BJ (cell line): ENCODE results near the gene SRGAP1. TPM values are rescaled to one million over a fixed set of nuclear protein-coding genes. Genes with fewer than 3 reads are reported as not detected.
"Not testable (repeated sequence)": the region's sequence is repeated elsewhere in the genome, so short reads cannot be mapped to it uniquely, and the experiment has no call there.

Source experiments
- CTCF ChIA-PET: fragments of 350-600 bp; formaldehyde crosslinking; extraction: SDS; loops from one replicate; lab custom pipeline; 2021; ENCODE audit warnings: antibody characterized with exemption, inconsistent platforms; lab: Yijun Ruan, JAX
- POLR2A ChIA-PET: fragments of 300-600 bp; sonication (Branson Sonifier 250); formaldehyde crosslinking; extraction: SDS; loops from one replicate; lab custom pipeline; 2021; ENCODE audit warnings: antibody characterized with exemption; lab: Charles Lee
- DNase-seq: peaks from one replicate; pipeline ENCODE4 v3.0.0-alpha.2; 2011; ENCODE audit warnings: low read depth
- H3K27me3 ChIP-seq: 2 replicates; pipeline ENCODE4 v1.6.0; 2011; ENCODE audit warnings: low read length; ENCODE audit not compliant: control insufficient read depth, insufficient read depth
- H3K36me3 ChIP-seq: 2 replicates; pipeline ENCODE4 v1.5.1; 2011; ENCODE audit warnings: low read length; ENCODE audit not compliant: control insufficient read depth, insufficient read depth
- H3K4me3 ChIP-seq: 2 replicates; pipeline ENCODE4 v1.5.1; 2011; ENCODE audit warnings: low read depth, mild to moderate bottlenecking, control low read depth, low read length
- polyA plus RNA-seq: library from polyadenylated mRNA; depleted of rRNA; stranded (reverse); fragments of >200 nt; gene quantifications from 2 replicates; pipeline ENCODE4 v1.2.3, GENCODE V29; 2011
- TF ChIP-seq, protein P1 (sequence below): IDR thresholded peaks from 2 replicates; pipeline ENCODE4 v1.5.1; 2011; ENCODE audit warnings: low read depth, mild to moderate bottlenecking, control low read depth, inconsistent platforms, low read length, moderate library complexity; ENCODE audit not compliant: insufficient read depth

SRGAP1 gene
- polyA plus RNA-seq, 1 experiment = 15.7 TPM

GRCh38 chr12:64160711-64161060 lies 316.2 kb downstream of the SRGAP1 start:
- ChIA-PET POLR2A (no interaction called here), CTCF (interaction anchor here (1.2 kb wide), 1 partner anchor 317 kb away, joined by 3 read pairs; the partner anchor contains the start of gene SRGAP1)
- H3K27me3 ChIP-seq = no peaks in the 10 kb centered on the region
- no peak overlapping the region for H3K4me3 ChIP-seq
- TF ChIP-seq, protein P1, sequence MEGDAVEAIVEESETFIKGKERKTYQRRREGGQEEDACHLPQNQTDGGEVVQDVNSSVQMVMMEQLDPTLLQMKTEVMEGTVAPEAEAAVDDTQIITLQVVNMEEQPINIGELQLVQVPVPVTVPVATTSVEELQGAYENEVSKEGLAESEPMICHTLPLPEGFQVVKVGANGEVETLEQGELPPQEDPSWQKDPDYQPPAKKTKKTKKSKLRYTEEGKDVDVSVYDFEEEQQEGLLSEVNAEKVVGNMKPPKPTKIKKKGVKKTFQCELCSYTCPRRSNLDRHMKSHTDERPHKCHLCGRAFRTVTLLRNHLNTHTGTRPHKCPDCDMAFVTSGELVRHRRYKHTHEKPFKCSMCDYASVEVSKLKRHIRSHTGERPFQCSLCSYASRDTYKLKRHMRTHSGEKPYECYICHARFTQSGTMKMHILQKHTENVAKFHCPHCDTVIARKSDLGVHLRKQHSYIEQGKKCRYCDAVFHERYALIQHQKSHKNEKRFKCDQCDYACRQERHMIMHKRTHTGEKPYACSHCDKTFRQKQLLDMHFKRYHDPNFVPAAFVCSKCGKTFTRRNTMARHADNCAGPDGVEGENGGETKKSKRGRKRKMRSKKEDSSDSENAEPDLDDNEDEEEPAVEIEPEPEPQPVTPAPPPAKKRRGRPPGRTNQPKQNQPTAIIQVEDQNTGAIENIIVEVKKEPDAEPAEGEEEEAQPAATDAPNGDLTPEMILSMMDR = no peak
- H3K36me3 ChIP-seq = no peaks in the 10 kb centered on the region
- no peak for DNase-seq

DNA sequence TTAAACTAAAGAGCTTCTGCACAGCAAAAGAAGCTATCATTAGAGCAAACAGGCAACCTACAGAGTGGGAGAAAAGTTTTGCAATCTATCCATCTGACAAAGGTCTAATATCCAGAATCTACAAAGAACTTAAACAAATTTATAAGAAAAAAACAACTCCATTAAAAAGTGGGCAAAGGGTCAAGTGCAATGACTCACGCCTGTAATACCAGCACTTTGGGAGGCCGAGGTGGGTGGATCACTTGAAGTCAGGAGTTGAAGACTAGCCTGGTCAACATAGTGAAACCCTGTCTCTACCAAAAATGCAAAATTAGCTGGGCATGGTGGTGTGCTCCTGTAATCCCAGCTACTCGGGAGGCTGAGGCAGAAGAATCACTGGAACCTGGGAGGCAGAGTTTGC lies 322.1 kb downstream of the SRGAP1 start:
- H3K36me3 ChIP-seq, DNase-seq, H3K4me3 ChIP-seq, CTCF ChIA-PET, POLR2A ChIA-PET, H3K27me3 ChIP-seq: not testable (repeated sequence)

DNA sequence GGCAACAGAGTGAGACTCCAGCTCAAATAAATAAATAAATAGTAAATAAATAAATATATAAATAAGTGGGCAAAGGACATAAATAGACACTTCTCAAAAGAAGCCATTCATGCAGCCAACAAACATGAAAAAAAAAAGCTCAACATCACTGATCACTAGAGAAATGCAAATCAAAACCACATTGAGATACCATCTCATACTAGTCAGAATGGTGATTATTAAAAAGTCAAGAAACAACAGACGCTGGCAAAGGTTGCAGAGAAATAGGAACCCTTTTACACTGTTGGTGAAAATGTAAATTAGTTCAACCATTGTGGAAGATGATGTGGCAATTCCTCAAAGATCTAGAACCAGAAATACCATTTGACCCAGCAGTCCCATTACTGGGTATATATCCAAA lies 322.5 kb downstream of the SRGAP1 start:
- H3K36me3 ChIP-seq, H3K27me3 ChIP-seq, CTCF ChIA-PET, POLR2A ChIA-PET, DNase-seq, H3K4me3 ChIP-seq: not testable (repeated sequence)

GRCh38 chr12:64170024-64170423 lies 325.5 kb downstream of the SRGAP1 start:
- Histone ChIP-seq H3K4me3 (no peak overlapping the region), H3K27me3 (no peaks in the 10 kb centered on the region), H3K36me3 (no peaks in the 10 kb centered on the region)
- ChIA-PET POLR2A (no interaction called here), CTCF (interaction anchor here (1.2 kb wide), 1 partner anchor 11 kb away, joined by 3 read pairs; no protein-coding TSS in a partner anchor)
- TF ChIP-seq, protein P1 = no peak
- no peak for DNase-seq

DNA sequence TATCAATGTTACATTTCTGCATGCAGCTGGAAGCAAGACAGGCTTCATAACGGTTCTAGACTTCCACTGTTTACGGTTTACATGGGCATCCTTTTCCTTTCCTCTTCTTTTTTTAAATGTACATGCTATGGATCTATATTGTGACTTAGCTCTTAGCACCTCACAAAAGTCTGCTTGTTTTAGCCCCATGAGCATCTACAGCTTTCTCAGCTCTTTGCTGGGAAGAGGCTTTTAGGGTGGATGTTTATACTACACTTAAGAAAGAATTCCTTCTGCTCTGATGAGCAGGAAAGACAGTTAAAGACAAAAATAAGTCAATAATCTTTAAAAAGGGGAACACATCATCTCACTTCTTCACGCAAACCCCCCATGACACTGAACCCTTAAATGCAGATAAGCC lies 326.2 kb downstream of the SRGAP1 start:
- ChIA-PET CTCF (interaction anchor here (1.2 kb wide), 1 partner anchor 11 kb away, joined by 3 read pairs; no protein-coding TSS in a partner anchor), POLR2A (no interaction called here)
- H3K27me3 ChIP-seq = no peaks in the 10 kb centered on the region
- no peaks in the 10 kb centered on the region for H3K36me3 ChIP-seq
- DNase-seq = no peak
- TF ChIP-seq, protein P1 = no peak
- no peak overlapping the region for H3K4me3 ChIP-seq

DNA sequence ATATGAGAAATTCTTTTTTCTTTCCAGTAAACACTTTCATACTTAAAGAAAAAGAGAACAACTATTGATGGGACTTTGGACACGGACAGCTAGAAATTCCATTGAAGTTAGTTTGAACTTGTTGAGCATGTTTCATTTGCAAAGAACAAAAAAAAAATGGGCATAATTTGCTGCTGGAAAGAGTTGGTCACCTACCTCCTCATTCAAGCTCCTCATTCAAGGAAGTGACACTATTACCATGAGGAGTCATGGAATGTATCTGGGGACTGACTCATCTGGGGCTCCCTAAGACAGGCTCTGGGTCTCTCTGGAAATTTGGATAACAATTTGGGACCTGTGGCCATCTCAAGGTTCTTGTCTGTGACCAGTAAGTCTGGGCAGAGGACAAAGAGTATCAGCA lies 327.2 kb downstream of the SRGAP1 start:
- TF ChIP-seq, protein P1 = no peak
- H3K4me3 ChIP-seq = no peak overlapping the region
- ChIA-PET CTCF (interaction anchor here (0.7 kb wide), 1 partner anchor 89 kb away, joined by 3 read pairs; no protein-coding TSS in a partner anchor), POLR2A (no interaction called here)
- no peaks in the 10 kb centered on the region for H3K36me3 ChIP-seq
- no peak for DNase-seq
- no peaks in the 10 kb centered on the region for H3K27me3 ChIP-seq
